B cell (primary cell): Measurements from ENCODE around the gene MAP3K12. TPM values are rescaled to one million over a fixed set of nuclear protein-coding genes. Genes with fewer than 3 reads are reported as not detected.

ENCODE experiments used
- ATAC-seq: fragments of 200-7000 bp; cut with Tn5 transposase; one replicate; pipeline ENCODE4 v1.10.0; 2021; ENCODE audit warnings: low read depth, mild to moderate bottlenecking, moderate number of reproducible peaks, moderate library complexity
- CTCF ChIA-PET: fragments of 350-600 bp; sonication (Branson Sonifier 250); formaldehyde crosslinking; loops from one replicate; lab custom pipeline; 2021; ENCODE audit warnings: antibody characterized with exemption, inconsistent platforms; lab: Charles Lee
- POLR2A ChIA-PET: fragments of 350-600 bp; sonication (Branson Sonifier 250); formaldehyde crosslinking; loops from one replicate; lab custom pipeline; 2021; ENCODE audit warnings: antibody characterized with exemption; lab: Charles Lee
- DNase-seq: peaks from one replicate; pipeline ENCODE4 v3.0.0; 2013
- H2AFZ ChIP-seq: 2 replicates; pipeline ENCODE4 v1.6.1; 2012; ENCODE audit warnings: mild to moderate bottlenecking, low read depth, low read length; ENCODE audit not compliant: insufficient read depth, poor library complexity, severe bottlenecking
- H3K27ac ChIP-seq, 2 donors: 1 replicate in 1 of 2; 2 replicates in 1 of 2; pipeline ENCODE4 v1.5.1; 2012 to 2013; ENCODE audit warnings: low read length in 2 of 2, mild to moderate bottlenecking in 2 of 2, moderate library complexity in 1 of 2
- H3K27me3 ChIP-seq, 4 experiments: fragments of 200-600 bp in 1 of 4; sonication (generic) in 1 of 4; replicated peaks in 1 of 4; 1 replicate in 2 of 4; 2 replicates in 2 of 4; pipeline versions ENCODE4 v1.6.1 to v1.7.0; 2013 to 2016; ENCODE audit warnings: low read length in 3 of 4, mild to moderate bottlenecking in 2 of 4, mixed read lengths in 1 of 4, moderate library complexity in 1 of 4; ENCODE audit not compliant: insufficient read depth in 4 of 4, control insufficient read depth in 3 of 4; ENCODE audit errors: control extremely low read depth in 1 of 4
- H3K36me3 ChIP-seq, 2 experiments: replicated peaks in 1 of 2; 1 replicate in 1 of 2; 2 replicates in 1 of 2; pipeline versions ENCODE4 v1.6.1 to v1.7.1; 2013; ENCODE audit warnings: low read length in 1 of 2; ENCODE audit not compliant: insufficient read depth in 2 of 2, control insufficient read depth in 1 of 2; ENCODE audit errors: control extremely low read depth in 1 of 2, extremely low read depth in 1 of 2
- H3K4me1 ChIP-seq, 2 donors: fragments of 200-600 bp in 1 of 2; sonication (generic) in 1 of 2; 1 replicate in 1 of 2; 2 replicates in 1 of 2; pipeline versions ENCODE4 v1.5.1 to v1.6.1; 2013 to 2017; ENCODE audit warnings: low read length in 2 of 2; ENCODE audit not compliant: control insufficient read depth in 2 of 2, insufficient read depth in 2 of 2
- H3K4me2 ChIP-seq: replicated peaks from 2 replicates; pipeline ENCODE3; 2012; ENCODE audit warnings: mild to moderate bottlenecking, low read depth, low read length; ENCODE audit not compliant: poor library complexity, severe bottlenecking
- H3K4me3 ChIP-seq, 5 experiments: fragments of 200-600 bp in 1 of 5; sonication (generic) in 1 of 5; 1 replicate in 3 of 5; 2 replicates in 2 of 5; pipeline versions ENCODE4 v1.5.1 to v1.7.0; 2011 to 2016; ENCODE audit warnings: low read length in 4 of 5, mild to moderate bottlenecking in 4 of 5, low read depth in 2 of 5, control low read depth in 1 of 5, moderate library complexity in 1 of 5; ENCODE audit not compliant: insufficient read depth in 1 of 5; ENCODE audit errors: control extremely low read depth in 1 of 5, extremely low read depth in 1 of 5
- H3K79me2 ChIP-seq: fragments of 200-600 bp; sonication (generic); one replicate; pipeline ENCODE4 v1.6.0; 2016; ENCODE audit warnings: low read length; ENCODE audit not compliant: control insufficient read depth, insufficient read depth
- H3K9ac ChIP-seq: fragments of 200-600 bp; sonication (generic); 2 replicates; pipeline ENCODE4 v1.6.1; 2017; ENCODE audit warnings: mild to moderate bottlenecking, low read length, moderate library complexity
- H3K9me3 ChIP-seq, 3 donors: one replicate each; pipeline versions ENCODE4 v1.6.1 to v1.7.1; 2013; ENCODE audit warnings: low read length in 2 of 3; ENCODE audit not compliant: control insufficient read depth in 2 of 3, insufficient read depth in 1 of 3; ENCODE audit errors: control extremely low read depth in 1 of 3
- H4K20me1 ChIP-seq: 2 replicates; pipeline ENCODE4 v1.6.0; 2012; ENCODE audit warnings: mild to moderate bottlenecking, low read length; ENCODE audit not compliant: insufficient read depth, control insufficient read depth, poor library complexity, severe bottlenecking
- H3K27ac Mint-ChIP-seq: one replicate; pipeline ENCODE4 v1.8.0; 2021; ENCODE audit warnings: mixed read lengths
- H3K27me3 Mint-ChIP-seq: one replicate; pipeline ENCODE4 v1.8.0; 2021; ENCODE audit warnings: mixed read lengths
- H3K4me1 Mint-ChIP-seq: one replicate; pipeline ENCODE4 v1.8.0; 2021; ENCODE audit warnings: mixed read lengths
- H3K4me3 Mint-ChIP-seq: one replicate; pipeline ENCODE4 v1.8.0; 2021; ENCODE audit warnings: mixed read lengths
- H3K9me3 Mint-ChIP-seq: one replicate; pipeline ENCODE4 v1.8.0; 2022; ENCODE audit warnings: mixed read lengths; ENCODE audit not compliant: insufficient read depth
- EZH2 ChIP-seq: IDR thresholded peaks from 2 replicates; pipeline ENCODE4 v1.6.1; 2012; ENCODE audit warnings: borderline replicate concordance, low read depth, mild to moderate bottlenecking, moderate library complexity, low read length; ENCODE audit not compliant: insufficient read depth, poor library complexity, severe bottlenecking
- WGBS: methylation state at CpG from one replicate; pipeline ENCODE4 v1.1.5; 2013; ENCODE audit warnings: missing lambda C conversion rate; ENCODE audit not compliant: insufficient coverage; 5-methylcytosine and 5-hydroxymethylcytosine counted together
- intact Hi-C: fragments of 100-400 bp; cut with micrococcal nuclease; formaldehyde crosslinking; loops from one replicate; pipeline ENCODE4 v1.10.0; 2022
- polyA plus RNA-seq: library from polyadenylated mRNA; depleted of rRNA; stranded (reverse); fragments of >200 nt; gene quantifications from 2 replicates; pipeline ENCODE4 v1.2.3, GENCODE V29; 2012
- total RNA-seq, 2 donors: library from RNA; stranded (reverse); fragments of 120-200 nt in 1 of 2; gene quantifications; 1 replicate in 1 of 2; 2 replicates in 1 of 2; pipeline versions ENCODE4 v1.2.3 to v1.2.4, GENCODE V29; 2013 to 2022
- TF ChIP-seq, protein P1 (sequence below): fragments of 200-600 bp; IDR thresholded peaks from one replicate; pipeline ENCODE4 v1.8.0; 2022; ENCODE audit warnings: antibody characterized with exemption, mild to moderate bottlenecking

MAP3K12 gene
- total and polyA plus RNA-seq, 2 donors (not counting 1 experiment from before 2014, with no cell fraction given) = 15.0 to 17.0 TPM

DNA sequence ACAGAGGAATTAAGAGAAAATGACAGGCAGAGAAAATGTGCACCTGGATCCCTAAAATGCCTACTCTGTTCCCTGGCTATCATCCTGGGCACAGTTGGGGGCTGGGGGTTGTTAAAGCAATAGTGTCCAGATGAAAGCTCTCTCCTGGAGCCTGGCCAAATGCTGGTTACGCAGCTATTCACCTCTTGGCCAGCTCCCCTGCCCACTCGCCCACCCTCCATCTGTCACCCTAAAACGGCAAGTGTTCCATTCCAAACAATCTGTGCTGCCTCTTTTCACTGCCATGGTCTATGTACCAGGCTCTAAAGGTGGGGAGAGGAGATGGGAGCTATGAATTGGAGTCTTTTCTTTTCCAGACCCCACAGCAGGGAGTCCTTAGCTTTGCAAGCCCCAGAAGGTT lies 32.8 kb upstream of the MAP3K12 start:
- H3K4me2 ChIP-seq = no peak overlapping the region
- H3K27me3 Mint-ChIP-seq = no peaks in the 10 kb centered on the region
- DNase-seq (no peak), ATAC-seq (no peak)
- WGBS = 90% methylated on average over 3 of the region's 3 CpGs
- H3K4me3 ChIP-seq = no peak overlapping the region
- ChIA-PET POLR2A (no interaction called here), CTCF (interaction anchor here (0.7 to 1.2 kb wide), 2 partner anchors 24 to 184 kb away, joined by 4 to 5 read pairs; no protein-coding TSS in a partner anchor)
- intact Hi-C loops = no loop called here
- no peaks in the 10 kb centered on the region for H3K79me2 ChIP-seq
- peaks cover 13 to 72% of the 10 kb centered on the region in 2 experiments for H3K36me3 ChIP-seq
- no peak overlapping the region for H3K4me3 Mint-ChIP-seq
- H3K27ac ChIP-seq = no peak overlapping the region
- H3K9me3 ChIP-seq = no peaks in the 10 kb centered on the region
- H3K27ac Mint-ChIP-seq = no peak overlapping the region
- H3K4me1 ChIP-seq = no peaks in the 10 kb centered on the region
- no peaks in the 10 kb centered on the region for H3K9me3 Mint-ChIP-seq
- no peak overlapping the region for H2AFZ ChIP-seq
- TF ChIP-seq, protein P1, sequence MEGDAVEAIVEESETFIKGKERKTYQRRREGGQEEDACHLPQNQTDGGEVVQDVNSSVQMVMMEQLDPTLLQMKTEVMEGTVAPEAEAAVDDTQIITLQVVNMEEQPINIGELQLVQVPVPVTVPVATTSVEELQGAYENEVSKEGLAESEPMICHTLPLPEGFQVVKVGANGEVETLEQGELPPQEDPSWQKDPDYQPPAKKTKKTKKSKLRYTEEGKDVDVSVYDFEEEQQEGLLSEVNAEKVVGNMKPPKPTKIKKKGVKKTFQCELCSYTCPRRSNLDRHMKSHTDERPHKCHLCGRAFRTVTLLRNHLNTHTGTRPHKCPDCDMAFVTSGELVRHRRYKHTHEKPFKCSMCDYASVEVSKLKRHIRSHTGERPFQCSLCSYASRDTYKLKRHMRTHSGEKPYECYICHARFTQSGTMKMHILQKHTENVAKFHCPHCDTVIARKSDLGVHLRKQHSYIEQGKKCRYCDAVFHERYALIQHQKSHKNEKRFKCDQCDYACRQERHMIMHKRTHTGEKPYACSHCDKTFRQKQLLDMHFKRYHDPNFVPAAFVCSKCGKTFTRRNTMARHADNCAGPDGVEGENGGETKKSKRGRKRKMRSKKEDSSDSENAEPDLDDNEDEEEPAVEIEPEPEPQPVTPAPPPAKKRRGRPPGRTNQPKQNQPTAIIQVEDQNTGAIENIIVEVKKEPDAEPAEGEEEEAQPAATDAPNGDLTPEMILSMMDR = no peak
- no peak for TF ChIP-seq EZH2
- H3K4me1 Mint-ChIP-seq = no peaks in the 10 kb centered on the region
- H3K9ac ChIP-seq = no peak overlapping the region
- H3K27me3 ChIP-seq = no peaks in the 10 kb centered on the region
- no peaks in the 10 kb centered on the region for H4K20me1 ChIP-seq

DNA sequence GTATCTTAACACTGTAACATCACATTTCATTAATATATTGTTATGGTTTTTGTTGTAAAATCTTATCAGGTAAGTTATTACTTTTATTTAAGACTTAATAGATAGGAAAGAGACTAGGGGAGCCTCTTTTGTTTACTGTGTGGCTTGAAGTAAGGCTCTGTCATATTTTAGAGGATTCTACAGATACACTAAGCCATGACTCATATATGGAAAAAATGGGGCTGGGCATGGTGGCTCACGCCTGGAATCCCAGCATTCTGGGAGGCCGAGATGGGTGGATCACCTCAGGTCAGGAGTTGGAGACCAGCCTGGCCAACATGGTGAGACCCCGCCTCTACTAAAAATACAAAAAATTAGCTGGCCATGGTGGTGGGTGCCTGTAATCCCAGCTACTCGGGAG lies 31.7 kb upstream of the MAP3K12 start:
- TF ChIP-seq EZH2 = no peak
- TF ChIP-seq, protein P1 = no peak
- Mint-ChIP-seq H3K4me3 (no peak overlapping the region), H3K4me1 (no peaks in the 10 kb centered on the region), H3K27me3 (no peaks in the 10 kb centered on the region), H3K27ac (no peak overlapping the region), H3K9me3 (no peaks in the 10 kb centered on the region)
- WGBS = no CpG with 5 or more reads among the region's 4 CpGs
- Histone ChIP-seq H3K9ac (no peak overlapping the region), H3K9me3 (no peaks in the 10 kb centered on the region), H2AFZ (no peak overlapping the region), H3K4me1 (no peaks in the 10 kb centered on the region), H3K36me3 (peaks cover 13 to 69% of the 10 kb centered on the region in 2 experiments), H3K79me2 (no peaks in the 10 kb centered on the region), H3K4me2 (no peak overlapping the region), H3K4me3 (no peak overlapping the region), H3K27ac (no peak overlapping the region), H3K27me3 (no peaks in the 10 kb centered on the region), H4K20me1 (no peaks in the 10 kb centered on the region)
- no peak for ATAC-seq
- CTCF ChIA-PET = no interaction called here
- no peak for DNase-seq
- intact Hi-C loops = no loop called here
- POLR2A ChIA-PET = no interaction called here
